ENCODE measurements around the gene SDK1. TPM values are rescaled to one million over a fixed set of nuclear protein-coding genes. Genes with fewer than 3 reads are reported as not detected.

Gene SDK1
- total and polyA plus RNA-seq, 4 donors: 1.9 to 46.3 (median 12.4) TPM

DNA sequence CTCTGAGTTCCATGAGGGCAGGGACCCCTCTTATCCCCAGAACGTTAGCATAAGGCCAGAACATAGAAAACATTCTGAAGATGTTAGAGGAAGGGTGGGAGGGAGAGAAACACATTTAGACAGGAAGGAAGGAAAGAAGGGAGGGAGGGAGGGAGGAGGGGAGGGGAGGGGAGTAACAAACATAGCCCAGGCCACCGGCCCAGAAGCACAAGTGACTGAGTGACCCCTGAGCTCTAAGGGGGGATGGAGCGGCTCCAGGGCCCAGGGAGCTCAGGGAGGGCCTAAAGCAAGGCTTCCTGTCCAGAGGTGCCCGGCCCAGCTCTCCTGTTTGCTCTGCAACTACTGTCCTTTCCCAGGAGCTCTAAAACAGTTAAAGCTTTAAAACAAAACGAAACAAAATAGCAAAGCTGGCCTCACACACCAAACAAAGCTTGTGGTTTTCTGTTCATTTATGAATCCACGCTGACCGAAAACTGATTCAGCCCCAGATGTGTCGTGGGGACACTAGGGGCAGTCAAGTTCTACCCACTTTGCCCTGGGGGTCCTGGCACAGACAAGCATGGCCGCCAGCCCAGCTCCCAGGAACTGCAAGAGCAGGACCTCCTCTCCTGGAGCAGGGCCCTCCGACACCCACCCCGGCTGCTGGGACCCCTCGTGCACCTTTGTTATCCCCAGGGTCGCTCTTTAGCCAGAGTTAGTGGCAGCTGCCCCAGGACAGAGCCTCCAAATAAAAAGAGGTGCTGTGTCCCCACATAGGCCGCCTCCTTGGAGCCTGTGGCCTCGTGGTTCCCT lies 884.9 kb downstream of the SDK1 start:
- peak in 1 of 2 donors; percentile 33 for DNase-seq
- ATAC-seq (ENCODE audit: low FRiP score): no peak
- H3K4me1 ChIP-seq (ENCODE audit: control insufficient read depth in 1 of 2, insufficient read depth in 2 of 2, low read length in 2 of 2): no peaks in the 10 kb centered on the region
- no peaks in the 10 kb centered on the region for H3K9me3 ChIP-seq (ENCODE audit: control insufficient read depth, low read length)
- no peaks in the 10 kb centered on the region for H3K27me3 ChIP-seq (ENCODE audit: control insufficient read depth in 1 of 2, insufficient read depth in 2 of 2, low read length in 1 of 2)
- no peak overlapping the region for H3K27ac ChIP-seq (ENCODE audit: low read depth in 1 of 2, low read length in 2 of 2)
- 90 to 95% methylated on average over 15 of the region's 15 CpGs for WGBS, 2 donors
- H3K4me3 ChIP-seq (ENCODE audit: low read length in 2 of 2): no peak overlapping the region
- no peaks in the 10 kb centered on the region for H3K36me3 ChIP-seq (ENCODE audit: control insufficient read depth in 1 of 2, insufficient read depth in 2 of 2, low read length in 1 of 2)
- intact Hi-C loops (cut with DNase I): no loop called here

DNA sequence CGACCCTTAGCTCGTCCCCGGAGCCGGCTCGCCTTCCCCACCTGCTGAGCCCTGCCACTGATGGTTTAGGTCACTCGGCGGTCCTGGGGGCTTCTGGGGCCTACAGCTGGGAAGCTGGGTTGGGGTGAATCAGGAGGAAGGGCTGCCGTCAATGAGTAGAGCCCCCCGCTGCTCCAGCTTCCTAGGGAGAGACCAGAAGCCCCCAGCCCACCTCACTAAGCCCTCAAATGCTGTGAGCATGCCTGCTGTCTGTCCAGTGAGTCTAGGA lies 885.4 kb downstream of the SDK1 start:
- H3K27me3 ChIP-seq (ENCODE audit: control insufficient read depth in 1 of 2, insufficient read depth in 2 of 2, low read length in 1 of 2): no peaks in the 10 kb centered on the region
- no peak overlapping the region for H3K4me3 ChIP-seq (ENCODE audit: low read length in 2 of 2)
- intact Hi-C loops (cut with DNase I): no loop called here
- H3K4me1 ChIP-seq (ENCODE audit: control insufficient read depth in 1 of 2, insufficient read depth in 2 of 2, low read length in 2 of 2): no peaks in the 10 kb centered on the region
- no peaks in the 10 kb centered on the region for H3K36me3 ChIP-seq (ENCODE audit: control insufficient read depth in 1 of 2, insufficient read depth in 2 of 2, low read length in 1 of 2)
- no peaks in the 10 kb centered on the region for H3K9me3 ChIP-seq (ENCODE audit: control insufficient read depth, low read length)
- peak in 1 of 2 donors; percentile 30 for DNase-seq
- no peak overlapping the region for H3K27ac ChIP-seq (ENCODE audit: low read depth in 1 of 2, low read length in 2 of 2)
- ATAC-seq (ENCODE audit: low FRiP score): no peak
- 94 to 97% methylated on average over 7 to 9 of the region's 9 CpGs for WGBS, 2 donors

DNA sequence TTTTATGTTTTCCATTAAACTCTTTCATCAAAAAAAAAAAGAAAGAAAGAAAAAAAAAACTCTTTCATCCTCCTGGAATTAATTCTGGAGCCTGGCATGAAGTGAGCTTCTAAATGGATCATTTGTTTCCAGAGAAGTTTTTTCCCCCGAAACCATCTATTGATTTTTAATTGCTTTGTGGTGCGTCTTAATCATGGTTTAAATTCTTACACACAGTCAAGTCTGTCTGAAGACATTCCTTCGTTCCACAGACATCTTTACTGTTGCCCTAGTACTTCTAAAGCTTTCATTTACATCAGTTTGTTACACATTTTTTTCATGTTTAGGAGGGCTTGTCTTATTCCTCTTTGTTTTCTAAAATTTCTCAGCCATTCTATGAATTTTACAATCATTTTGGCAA lies 887.6 kb downstream of the SDK1 start:
- intact Hi-C loops (cut with DNase I): no loop called here
- H3K36me3 ChIP-seq (ENCODE audit: control insufficient read depth in 1 of 2, insufficient read depth in 2 of 2, low read length in 1 of 2): no peaks in the 10 kb centered on the region
- no peak for DNase-seq
- no peaks in the 10 kb centered on the region for H3K4me1 ChIP-seq (ENCODE audit: control insufficient read depth in 1 of 2, insufficient read depth in 2 of 2, low read length in 2 of 2)
- no peaks in the 10 kb centered on the region for H3K9me3 ChIP-seq (ENCODE audit: control insufficient read depth, low read length)
- no peaks in the 10 kb centered on the region for H3K27me3 ChIP-seq (ENCODE audit: control insufficient read depth in 1 of 2, insufficient read depth in 2 of 2, low read length in 1 of 2)
- 66 to 67% methylated on average over 3 of the region's 3 CpGs for WGBS, 2 donors
- no peak for ATAC-seq (ENCODE audit: low FRiP score)
- H3K27ac ChIP-seq (ENCODE audit: low read depth in 1 of 2, low read length in 2 of 2): no peak overlapping the region
- H3K4me3 ChIP-seq (ENCODE audit: low read length in 2 of 2): no peak overlapping the region

DNA sequence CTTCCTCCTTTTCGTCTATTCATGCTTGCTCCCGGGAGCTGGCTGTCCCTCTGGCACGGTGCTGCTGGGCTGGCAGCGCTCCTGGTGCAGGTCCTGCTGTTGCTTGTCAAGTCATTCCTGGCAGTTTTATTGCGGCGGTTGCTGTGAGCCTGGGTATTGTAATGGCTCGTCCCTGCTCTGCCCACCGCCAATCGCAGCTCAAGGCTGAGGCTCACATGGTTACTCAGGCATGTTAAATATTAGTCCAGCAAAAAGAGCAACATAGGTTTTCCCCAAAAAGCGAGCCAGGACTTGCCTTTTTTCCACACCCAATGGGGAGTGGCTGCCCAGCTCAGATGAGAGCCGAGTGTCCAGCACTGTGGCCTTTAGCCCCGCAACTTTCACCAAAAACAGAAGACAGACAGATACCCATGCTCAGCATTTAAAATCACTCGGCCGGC lies 888.1 kb downstream of the SDK1 start:
- H3K4me1 ChIP-seq (ENCODE audit: control insufficient read depth in 1 of 2, insufficient read depth in 2 of 2, low read length in 2 of 2): no peaks in the 10 kb centered on the region
- intact Hi-C loops (cut with DNase I): no loop called here
- DNase-seq (peak; percentile 90 to 93), ATAC-seq (ENCODE audit: low FRiP score) (peak; percentile 67)
- no peak overlapping the region for H3K27ac ChIP-seq (ENCODE audit: low read depth in 1 of 2, low read length in 2 of 2)
- 6% methylated on average over 13 to 14 of the region's 14 CpGs for WGBS, 2 donors
- no peaks in the 10 kb centered on the region for H3K9me3 ChIP-seq (ENCODE audit: control insufficient read depth, low read length)
- no peak overlapping the region for H3K4me3 ChIP-seq (ENCODE audit: low read length in 2 of 2)
- no peaks in the 10 kb centered on the region for H3K27me3 ChIP-seq (ENCODE audit: control insufficient read depth in 1 of 2, insufficient read depth in 2 of 2, low read length in 1 of 2)
- H3K36me3 ChIP-seq (ENCODE audit: control insufficient read depth in 1 of 2, insufficient read depth in 2 of 2, low read length in 1 of 2): no peaks in the 10 kb centered on the region

DNA sequence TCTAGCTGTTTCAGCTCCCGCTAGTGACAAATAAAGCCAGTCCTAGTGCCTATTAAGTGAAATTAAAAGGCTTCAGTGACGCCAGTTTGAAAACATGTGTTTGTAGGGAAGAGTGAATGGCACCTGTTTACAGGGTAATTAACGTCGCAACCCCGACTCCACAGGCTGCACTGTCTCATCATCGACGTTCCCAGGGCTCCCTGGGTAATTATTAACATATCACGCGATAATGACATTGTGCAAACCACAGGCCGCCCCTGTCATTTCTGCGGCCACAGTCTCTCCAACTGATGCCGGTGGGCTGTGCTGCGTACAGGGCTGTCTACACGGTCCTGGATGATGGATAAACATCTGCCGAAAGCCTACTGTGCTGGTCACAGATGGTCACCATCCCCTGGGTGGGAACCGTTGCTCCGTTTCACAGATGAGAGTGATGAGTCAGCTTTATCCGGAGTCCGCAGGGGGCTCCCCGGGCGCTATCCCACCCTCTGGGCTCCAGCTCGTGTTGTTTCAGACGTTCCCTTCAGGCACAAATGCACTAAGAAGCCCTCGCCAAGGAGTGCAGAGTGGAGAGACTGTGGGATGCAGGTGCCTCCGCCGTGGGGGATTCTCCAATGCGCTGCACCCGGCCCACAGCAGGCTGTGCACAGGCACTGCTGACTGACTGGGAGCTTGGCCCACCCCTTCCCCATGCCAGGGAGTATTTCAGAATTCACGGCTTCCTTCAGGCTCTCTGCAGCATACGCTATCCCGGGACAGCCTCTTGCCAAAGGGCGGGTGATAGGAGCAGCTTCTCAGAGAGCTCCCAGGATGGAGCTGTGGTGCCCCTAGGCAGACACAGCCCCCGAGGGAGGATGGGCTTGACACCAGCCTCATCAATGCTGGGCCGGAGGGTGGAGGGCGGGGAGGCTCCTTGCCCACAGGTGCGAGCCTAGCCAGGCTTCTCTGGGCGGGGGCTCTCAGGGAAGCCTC lies 889.2 kb downstream of the SDK1 start:
- H3K36me3 ChIP-seq (ENCODE audit: control insufficient read depth in 1 of 2, insufficient read depth in 2 of 2, low read length in 1 of 2): no peaks in the 10 kb centered on the region
- H3K27ac ChIP-seq (ENCODE audit: low read depth in 1 of 2, low read length in 2 of 2): no peak overlapping the region
- no peaks in the 10 kb centered on the region for H3K9me3 ChIP-seq (ENCODE audit: control insufficient read depth, low read length)
- ATAC-seq (ENCODE audit: low FRiP score): peak; percentile 36
- H3K4me3 ChIP-seq (ENCODE audit: low read length in 2 of 2): no peak overlapping the region
- intact Hi-C loops (cut with DNase I): no loop called here
- H3K27me3 ChIP-seq (ENCODE audit: control insufficient read depth in 1 of 2, insufficient read depth in 2 of 2, low read length in 1 of 2): no peaks in the 10 kb centered on the region
- peak in 1 of 2 donors; percentile 31 for DNase-seq
- WGBS, 2 donors: 93% methylated on average over 37 of the region's 37 CpGs
- H3K4me1 ChIP-seq (ENCODE audit: control insufficient read depth in 1 of 2, insufficient read depth in 2 of 2, low read length in 2 of 2): no peaks in the 10 kb centered on the region

DNA sequence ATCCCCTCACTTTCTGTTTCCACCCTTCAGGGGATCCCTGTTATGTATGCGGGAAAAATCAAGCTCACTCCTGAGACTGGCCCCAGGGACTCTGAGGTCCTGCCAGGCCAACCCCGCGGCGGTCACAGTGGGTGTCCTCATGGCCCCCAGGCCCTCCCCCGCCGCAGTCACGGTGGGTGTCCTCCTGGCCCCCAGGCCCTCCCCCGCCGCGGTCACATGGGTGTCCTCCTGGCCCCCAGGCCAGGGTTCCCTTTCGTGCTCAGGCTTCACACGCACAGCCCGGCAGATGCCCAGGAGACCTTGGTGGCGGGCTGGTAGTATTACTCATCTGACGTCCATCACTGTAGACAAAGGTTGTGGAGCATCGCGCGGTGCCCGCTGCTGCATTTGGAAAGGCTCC lies 890.0 kb downstream of the SDK1 start:
- 91% methylated on average over 19 of the region's 19 CpGs for WGBS, 2 donors
- H3K9me3 ChIP-seq (ENCODE audit: control insufficient read depth, low read length): no peaks in the 10 kb centered on the region
- H3K36me3 ChIP-seq (ENCODE audit: control insufficient read depth in 1 of 2, insufficient read depth in 2 of 2, low read length in 1 of 2): no peaks in the 10 kb centered on the region
- no peaks in the 10 kb centered on the region for H3K4me1 ChIP-seq (ENCODE audit: control insufficient read depth in 1 of 2, insufficient read depth in 2 of 2, low read length in 2 of 2)
- H3K27me3 ChIP-seq (ENCODE audit: control insufficient read depth in 1 of 2, insufficient read depth in 2 of 2, low read length in 1 of 2): no peaks in the 10 kb centered on the region
- DNase-seq (peak in 1 of 2 donors; percentile 34), ATAC-seq (ENCODE audit: low FRiP score) (no peak)
- no peak overlapping the region for H3K27ac ChIP-seq (ENCODE audit: low read depth in 1 of 2, low read length in 2 of 2)
- no peak overlapping the region for H3K4me3 ChIP-seq (ENCODE audit: low read length in 2 of 2)
- intact Hi-C loops (cut with DNase I): no loop called here

DNA sequence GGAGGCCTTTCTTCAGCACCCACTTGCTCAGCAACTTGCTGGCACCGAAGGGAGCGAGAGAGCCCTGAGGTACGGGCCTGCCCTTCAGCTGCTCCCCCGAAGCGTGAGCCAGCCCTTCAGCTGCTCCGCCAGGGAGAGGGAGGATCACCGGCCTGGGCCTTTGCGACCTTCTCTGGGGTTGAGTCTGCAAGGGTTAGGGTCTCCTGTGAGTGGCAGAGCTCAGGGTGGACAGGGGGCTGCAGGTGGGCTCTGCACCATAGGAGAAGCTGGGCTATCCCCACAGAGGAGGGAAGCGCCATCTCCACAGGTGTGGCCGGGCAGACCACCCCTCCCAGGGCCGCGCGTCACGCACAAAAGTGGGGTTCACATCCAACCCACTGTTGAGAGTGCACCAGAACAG lies 890.5 kb downstream of the SDK1 start:
- Histone ChIP-seq H3K9me3 (ENCODE audit: control insufficient read depth, low read length) (no peaks in the 10 kb centered on the region), H3K36me3 (ENCODE audit: control insufficient read depth in 1 of 2, insufficient read depth in 2 of 2, low read length in 1 of 2) (no peaks in the 10 kb centered on the region), H3K4me3 (ENCODE audit: low read length in 2 of 2) (no peak overlapping the region), H3K27me3 (ENCODE audit: control insufficient read depth in 1 of 2, insufficient read depth in 2 of 2, low read length in 1 of 2) (no peaks in the 10 kb centered on the region), H3K27ac (ENCODE audit: low read depth in 1 of 2, low read length in 2 of 2) (no peak overlapping the region), H3K4me1 (ENCODE audit: control insufficient read depth in 1 of 2, insufficient read depth in 2 of 2, low read length in 2 of 2) (no peaks in the 10 kb centered on the region)
- ATAC-seq (ENCODE audit: low FRiP score): no peak
- 95 to 96% methylated on average over 14 of the region's 14 CpGs for WGBS, 2 donors
- no peak for DNase-seq
- intact Hi-C loops (cut with DNase I): no loop called here

DNA sequence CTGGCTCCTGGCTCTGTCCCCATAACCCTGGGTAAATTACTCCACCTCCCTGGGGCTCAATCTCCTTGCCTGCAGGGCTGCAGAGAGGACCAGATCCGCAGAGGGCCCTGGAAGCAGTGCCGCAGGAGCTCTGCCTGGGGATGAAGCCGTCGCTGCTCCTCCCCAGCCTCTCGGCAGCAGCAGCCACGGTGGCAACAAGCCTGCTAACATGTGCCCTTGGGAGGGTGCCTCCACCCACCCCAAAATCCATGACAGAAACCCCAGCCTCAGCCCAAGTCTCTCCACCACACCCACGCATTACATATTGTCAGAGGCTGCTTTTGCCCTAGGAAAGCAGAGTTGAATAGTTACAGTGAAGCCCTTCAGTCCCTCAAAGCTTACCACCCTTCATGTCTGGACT lies 894.6 kb downstream of the SDK1 start:
- ATAC-seq (ENCODE audit: low FRiP score): no peak
- intact Hi-C loops (cut with DNase I): no loop called here
- 86 to 92% methylated on average over 7 of the region's 7 CpGs for WGBS, 2 donors

More for the DNA sequence above, 894.6 kb downstream of the SDK1 start:
- Histone ChIP-seq H3K27ac (ENCODE audit: low read depth in 1 of 2, low read length in 2 of 2) (no peak overlapping the region), H3K9me3 (ENCODE audit: control insufficient read depth, low read length) (no peaks in the 10 kb centered on the region), H3K36me3 (ENCODE audit: control insufficient read depth in 1 of 2, insufficient read depth in 2 of 2, low read length in 1 of 2) (no peaks in the 10 kb centered on the region), H3K27me3 (ENCODE audit: control insufficient read depth in 1 of 2, insufficient read depth in 2 of 2, low read length in 1 of 2) (no peaks in the 10 kb centered on the region), H3K4me3 (ENCODE audit: low read length in 2 of 2) (no peak overlapping the region), H3K4me1 (ENCODE audit: control insufficient read depth in 1 of 2, insufficient read depth in 2 of 2, low read length in 2 of 2) (no peaks in the 10 kb centered on the region)
- DNase-seq: no peak
